Forelimb muscle (tissue), 1 donor: ENCODE data around the gene FAM120A. TPM values are rescaled to one million over a fixed set of nuclear protein-coding genes. Genes with fewer than 3 reads are reported as not detected.

ENCODE experiments used
- DNase-seq: peaks from one replicate; pipeline ENCODE4 v3.0.0-alpha.2; 2013; ENCODE audit warnings: low read depth
- polyA plus RNA-seq: library from polyadenylated mRNA; unstranded; fragments of 120-200 nt; gene quantifications from one replicate; pipeline ENCODE4 v1.2.1, GENCODE V29; 2013; ENCODE audit not compliant: insufficient read length

The FAM120A gene
- polyA plus RNA-seq, 1 donor, result 56.3 TPM

DNA sequence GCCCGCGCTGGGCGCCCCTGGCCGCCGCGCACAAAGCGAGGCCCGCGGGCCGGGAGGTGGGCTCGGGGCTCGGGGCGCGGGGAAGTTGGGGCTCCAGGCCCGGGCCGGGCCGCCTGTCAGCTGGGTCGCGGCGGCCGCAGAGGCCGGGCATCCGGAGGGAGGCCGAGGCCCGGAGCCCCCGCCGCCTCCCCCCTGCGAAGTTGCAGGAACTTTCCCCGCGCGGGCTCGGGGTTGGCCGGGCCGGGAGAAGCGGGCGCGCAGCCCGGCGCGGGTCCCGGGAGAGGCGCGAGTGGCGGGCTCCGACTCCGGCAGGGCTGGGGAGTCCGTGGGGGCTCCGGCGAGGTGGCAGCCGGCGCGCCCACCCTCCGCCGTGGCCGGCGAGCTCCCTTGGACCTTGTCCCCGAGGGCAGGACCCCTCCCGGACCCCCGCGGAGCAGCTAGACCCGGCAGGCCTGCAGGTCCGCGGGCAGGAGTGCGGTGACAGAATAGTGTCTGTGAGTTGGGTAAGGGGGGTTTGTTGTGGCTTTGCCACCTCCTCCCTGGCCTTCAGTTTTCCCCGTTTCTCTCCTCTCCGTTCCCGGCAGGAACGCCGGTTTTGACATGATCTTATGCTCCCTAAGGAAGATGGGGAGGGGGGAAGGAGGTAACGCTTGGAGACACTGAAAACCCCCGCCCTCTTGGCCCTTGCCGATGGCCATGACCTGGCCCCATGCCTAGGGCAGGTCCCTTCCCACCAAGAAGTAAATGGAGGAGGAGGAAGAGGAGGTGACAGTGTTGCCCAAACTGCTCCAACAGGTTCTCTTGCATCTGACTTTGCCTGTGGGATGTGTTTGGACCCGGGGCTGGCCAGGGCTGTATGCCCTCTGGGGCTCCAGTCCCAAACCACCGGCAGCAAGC lies 125.8 kb downstream of the FAM120A start:
- DNase-seq, result no peak

DNA sequence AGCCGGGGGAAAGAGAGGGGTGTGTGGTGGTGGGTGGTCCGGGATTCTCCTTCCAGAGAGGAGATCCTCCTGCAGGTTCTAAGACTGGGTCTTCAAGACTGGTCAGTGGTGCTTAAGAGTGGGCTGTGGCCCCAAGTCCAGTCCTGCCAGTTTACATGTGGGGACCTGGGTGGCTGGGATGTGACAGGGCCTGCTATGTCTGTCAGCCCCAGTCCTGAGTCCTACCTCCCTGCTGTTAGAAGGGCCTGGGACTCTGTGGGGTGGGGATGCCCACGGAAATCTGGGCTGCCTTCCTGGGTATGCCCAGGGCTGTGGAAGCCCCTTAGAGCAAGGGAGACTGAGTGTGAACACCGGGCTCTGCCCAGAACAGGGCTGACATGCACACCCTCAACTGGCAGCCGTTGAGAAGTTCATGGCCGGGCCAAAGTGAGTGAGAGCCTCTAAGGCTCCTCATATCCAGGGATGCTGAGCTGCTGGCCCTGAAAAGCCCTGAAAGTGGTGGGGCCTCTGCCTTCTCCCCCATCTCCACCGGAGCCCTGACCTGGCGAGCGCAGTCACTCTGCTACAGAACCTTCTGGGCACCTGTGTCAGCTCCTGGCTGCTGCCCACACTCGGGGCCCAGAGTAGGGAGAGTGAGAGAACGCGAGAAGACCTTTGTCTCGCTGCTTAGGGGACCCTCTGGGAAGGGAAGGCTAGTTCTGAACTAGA lies 126.6 kb downstream of the FAM120A start:
- DNase-seq, result no peak

DNA sequence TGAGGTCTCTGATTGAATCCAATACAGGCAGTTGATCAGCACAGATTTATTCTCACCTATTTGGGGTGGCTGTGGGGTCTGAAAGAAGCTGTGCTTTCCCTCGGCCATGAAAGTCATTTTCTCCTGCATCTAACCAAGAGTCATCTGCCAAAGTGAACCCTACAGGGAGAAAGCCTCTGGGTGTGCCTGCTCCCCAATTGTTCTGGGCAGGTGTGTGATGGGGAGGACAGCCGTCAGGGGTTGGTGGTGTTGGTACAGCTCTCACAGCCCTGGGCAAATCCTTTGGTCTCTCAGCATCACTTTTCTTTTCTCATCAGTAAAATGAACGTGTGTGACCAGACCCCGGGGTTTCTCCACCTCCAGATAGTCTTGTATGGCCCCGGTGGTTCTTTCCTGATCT lies 127.4 kb downstream of the FAM120A start:
- DNase-seq, result no peak

DNA sequence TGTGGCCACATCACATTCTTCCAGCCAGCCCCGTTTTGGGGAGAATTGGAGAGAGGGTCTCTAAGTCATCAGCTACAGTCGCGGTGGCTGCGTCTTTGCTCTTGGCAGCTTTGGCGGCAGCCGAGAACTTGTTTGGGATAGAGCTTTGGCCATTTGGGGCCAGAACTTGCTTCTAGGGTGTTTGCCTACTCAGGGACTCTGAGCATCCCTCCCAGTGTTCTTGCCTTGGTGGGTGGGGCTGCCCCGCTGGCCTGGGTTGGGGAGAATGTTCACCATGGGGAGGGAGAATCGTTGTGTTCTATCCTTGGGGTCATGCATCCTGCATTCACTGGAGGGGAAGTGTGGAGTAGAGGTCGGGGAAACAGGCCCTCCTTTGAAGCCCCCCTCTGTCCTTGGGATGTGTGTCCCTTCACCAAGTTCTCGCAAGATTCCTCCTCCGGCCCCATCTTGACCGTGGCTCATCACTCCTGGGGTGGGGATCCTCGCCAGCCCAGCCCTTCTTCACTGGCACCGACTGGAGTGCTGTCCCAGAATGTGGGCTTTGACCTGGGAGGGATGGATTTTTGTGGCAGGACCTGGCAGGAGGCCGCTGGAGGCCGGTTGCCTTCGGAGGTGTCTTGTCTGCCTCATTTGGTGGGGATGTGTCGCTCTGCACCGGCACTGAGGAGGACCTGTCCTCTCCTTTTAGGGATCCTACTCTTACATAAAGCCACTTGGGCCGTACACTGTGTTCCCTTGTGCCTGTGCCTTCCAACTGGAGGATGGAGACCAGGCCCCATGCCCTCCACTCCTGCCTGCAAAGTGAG lies 128.4 kb downstream of the FAM120A start:
- DNase-seq, result no peak

DNA sequence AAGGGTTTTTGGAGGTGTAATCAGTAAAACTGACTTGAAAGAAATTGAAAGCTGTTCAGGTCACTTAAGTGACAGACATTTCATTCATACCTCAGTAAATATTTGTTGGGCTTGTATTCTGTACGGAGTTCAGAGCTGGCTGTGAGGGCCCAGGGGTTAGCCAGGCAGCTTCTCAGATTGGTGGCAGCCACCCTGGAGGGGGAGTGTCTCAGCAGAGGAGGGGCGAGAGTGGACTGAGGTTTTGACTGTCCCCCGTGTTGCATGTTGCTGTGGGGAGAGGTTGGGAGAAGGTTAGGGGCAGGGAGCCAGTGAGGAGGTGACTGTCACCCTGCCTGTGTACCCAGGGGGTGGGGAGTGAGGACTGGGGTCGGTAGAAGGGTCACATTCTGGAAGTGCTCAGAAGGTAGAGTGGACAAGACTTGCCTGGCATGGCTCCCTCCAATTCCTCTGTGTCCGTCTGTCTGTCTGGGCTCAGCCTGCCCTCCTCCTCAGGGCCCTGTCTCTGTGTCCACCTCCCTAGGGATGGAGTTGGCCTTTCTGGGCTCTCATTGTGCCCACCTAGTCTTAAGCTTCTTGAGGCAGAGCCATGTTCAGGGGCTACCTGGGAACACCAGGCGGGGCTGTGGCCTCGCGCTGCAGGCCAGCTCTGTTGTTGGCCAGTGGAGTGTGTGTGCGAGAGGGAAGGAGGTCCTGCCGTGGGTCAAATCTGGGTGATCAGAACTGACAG lies 129.3 kb downstream of the FAM120A start:
- no peak for DNase-seq

DNA sequence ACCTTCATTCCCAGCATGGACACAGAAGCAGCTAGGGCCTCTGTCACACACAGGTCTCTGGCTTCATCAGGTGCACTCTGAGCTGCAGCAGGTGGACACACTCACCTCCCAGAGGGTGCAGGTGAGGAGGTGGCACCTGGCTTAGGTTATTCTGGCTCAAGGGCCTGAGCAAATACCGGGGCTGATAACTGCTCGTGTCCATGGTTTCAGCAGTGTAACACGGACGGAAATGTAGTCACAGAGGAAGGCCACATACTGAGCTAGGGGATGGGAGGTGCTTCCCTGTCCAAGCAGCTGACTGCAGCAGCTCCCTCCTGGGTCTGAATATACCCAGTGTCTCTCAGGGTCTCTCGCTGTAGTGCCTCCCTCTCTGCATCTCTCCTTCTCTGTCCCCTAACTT lies 130.6 kb downstream of the FAM120A start:
- no peak for DNase-seq

DNA sequence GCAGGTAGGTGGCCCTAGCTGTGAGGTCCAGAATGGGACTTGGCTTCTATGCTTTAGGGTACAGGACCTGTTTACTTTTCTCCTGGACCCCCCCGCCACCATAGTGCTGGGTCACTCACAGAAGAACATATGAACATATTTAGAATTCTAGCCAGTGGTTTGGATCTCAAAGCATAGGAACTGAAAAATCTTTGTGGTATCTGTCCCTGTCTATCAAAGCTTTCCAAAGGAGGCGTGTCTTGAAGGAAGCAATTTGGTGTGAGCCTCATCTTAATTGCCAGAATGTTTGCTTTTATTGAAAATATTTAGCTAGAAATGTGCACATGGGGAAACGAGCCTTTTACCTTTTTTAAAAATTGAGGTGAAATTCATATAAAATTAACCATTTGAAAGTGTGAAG lies 131.1 kb downstream of the FAM120A start:
- DNase-seq, result no peak

DNA sequence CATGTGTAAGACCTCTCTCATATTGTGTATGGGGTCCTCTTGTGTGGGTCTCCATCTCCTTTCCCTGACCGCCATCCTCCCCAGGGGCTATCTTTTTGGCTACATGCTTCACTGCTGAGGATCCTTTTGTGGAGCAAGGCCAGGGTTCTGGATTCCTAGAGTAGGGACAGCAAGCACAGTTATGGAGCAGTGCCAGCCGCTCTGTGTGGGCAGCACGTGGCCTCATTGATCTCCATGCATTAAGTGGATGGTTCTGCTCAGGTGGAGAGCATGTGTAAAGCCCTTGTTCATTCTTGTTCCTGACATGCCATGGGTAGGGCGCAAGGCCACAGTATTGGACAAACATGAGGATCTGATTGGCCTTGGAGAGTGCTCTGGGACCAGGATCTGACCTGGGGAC lies 133.8 kb downstream of the FAM120A start:
- no peak for DNase-seq

DNA sequence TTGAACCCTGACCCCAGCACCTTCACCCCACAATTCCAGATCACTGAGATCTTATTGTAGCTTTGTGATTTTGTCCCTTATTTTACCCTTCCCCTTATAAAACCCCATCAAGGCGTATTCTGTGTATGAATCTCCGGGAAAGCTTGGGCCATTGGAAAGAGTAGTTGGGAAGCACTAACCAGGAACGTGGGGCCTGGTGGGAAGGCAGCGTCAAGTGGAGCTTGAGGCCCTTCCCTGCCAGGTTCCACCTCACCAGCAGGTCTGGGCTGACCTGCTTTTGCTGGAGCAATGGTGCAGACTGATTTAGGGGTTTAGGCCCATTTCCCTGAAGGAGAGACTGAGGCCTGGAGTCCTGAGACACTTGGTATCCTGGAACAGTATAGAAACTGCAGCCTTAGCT lies 134.2 kb downstream of the FAM120A start:
- DNase-seq, result no peak

DNA sequence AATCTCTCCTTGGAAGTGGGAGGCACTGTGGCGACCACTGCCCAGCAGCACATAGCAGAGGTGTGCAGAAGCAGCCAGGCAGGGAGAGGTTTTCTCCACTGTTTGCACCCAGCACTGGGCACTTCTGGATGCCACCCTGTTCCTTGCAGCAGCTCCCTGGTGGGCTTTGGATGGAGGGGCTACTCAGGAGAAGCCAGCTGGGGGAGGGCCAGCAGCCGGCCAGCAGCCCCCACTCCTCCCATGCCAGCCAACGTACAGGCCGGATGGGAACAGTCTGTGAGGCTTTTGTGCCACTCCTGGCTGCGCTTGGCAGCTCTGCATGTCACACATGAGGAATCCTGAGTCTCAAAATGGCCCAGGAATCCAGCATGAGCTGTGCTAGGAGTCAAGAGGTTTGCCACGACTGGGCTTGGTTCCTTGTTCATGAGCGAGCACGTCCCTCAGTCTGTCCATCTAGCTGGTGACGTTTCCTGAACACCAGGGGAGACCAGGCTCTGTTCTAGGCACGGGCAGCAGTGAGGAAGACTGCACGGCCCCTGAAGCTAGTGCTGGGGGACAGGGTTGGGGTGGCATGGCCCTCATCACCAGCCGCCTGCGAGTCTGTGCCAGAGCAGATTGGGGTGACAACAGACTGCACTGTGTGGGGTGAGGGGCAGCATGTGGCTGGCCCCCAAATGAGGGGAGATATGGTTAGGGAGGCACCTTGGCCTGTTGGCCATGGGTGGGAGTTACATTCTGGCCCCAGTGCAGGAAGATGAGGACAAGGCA lies 135.0 kb downstream of the FAM120A start:
- DNase-seq, result no peak

DNA sequence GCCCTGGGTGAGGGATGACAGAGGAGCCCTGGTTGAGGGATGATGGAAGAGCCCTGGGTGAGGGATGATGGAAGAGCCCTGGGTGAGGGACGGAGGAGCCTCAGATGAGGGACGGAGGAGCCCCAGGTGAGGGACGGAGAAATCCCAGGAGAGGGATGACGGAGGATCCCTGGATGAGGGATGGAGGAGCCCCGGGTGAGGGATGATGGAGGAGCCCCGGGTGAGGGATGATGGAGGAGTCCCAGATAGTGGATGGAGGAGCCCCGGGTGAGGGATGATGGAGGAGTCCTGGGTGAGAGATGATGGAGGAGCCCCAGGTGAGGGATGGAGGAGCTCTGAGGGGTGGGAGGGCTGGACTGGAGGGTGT lies 135.8 kb downstream of the FAM120A start:
- no peak for DNase-seq

DNA sequence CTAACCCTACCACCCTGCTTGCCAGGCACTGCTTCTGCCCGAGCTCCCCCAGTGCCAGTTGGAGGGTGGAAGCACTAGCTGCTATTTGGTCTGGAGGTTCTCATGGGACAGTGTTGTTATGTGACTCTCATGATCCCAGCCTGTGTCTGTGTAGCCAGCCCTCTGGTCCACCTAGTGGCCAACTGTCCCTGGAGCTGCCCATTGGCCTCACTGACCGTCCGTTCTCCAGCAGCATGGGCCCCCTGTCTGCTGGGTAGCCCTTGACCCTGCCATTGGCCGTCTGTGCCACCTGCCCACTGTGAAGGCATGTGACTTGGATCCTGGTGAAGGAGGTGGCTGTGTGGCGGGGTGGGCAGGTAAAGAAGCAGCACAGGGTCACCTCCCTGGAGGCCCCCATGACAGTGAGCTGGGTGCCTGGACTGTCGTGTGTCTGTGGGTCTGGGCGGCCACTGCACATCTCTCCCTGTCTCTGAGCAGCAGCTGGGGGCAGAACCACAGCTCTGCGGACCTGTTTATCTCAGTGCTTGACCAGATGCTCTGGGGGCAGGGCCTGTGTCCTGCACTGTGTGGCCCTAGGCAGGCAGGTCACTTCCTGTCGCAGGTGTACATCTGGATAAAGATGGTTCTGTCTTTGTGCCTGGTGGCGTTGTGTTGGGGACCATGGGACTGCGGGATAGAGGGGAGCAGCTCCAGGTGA lies 136.3 kb downstream of the FAM120A start:
- DNase-seq, result no peak

DNA sequence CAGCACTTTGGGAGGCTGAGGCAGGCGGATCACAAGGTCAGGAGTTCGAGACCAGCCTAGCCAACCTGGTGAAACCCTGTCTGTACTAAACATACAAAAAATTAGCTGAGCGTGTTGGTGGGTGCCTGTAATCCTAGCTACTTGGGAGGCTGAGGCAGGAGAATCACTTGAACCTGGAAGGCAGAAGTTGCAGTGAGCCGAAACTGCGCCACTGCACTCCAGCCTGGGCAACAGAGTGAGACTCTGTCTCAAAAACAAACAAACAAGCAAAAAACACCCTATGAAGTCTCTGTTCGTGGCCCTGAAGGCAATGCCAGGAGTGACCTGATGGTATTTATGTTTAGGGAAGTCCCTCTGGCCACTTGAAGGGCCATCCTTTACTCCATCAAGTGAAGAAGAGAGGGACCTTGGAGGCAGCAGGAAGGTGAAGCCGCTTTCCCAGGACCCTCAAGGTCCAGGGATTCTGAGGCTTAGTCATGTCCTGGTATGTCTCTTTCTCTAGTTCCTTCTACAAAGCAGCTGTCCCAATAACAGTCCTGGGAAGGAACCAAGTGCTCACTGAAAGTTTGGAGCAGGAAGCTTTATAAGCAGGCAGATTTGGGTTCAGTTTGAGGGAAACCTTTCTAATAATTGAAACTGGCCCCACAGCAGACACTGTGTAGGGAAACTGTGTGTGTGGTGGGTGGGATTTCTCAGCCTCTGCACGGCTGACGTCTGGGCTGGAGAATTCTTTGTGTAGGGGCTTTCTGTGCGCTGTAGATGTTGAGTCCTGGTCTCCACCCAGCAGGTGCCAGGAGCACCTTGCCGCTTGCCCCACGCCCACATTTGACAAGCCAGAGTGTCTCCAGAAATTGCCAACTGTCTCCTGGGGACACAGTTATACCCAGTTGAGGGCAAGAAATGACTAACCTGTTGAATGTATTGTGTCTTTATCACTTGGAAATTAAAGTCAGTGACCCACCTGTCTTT lies 137.4 kb downstream of the FAM120A start:
- no peak for DNase-seq

DNA sequence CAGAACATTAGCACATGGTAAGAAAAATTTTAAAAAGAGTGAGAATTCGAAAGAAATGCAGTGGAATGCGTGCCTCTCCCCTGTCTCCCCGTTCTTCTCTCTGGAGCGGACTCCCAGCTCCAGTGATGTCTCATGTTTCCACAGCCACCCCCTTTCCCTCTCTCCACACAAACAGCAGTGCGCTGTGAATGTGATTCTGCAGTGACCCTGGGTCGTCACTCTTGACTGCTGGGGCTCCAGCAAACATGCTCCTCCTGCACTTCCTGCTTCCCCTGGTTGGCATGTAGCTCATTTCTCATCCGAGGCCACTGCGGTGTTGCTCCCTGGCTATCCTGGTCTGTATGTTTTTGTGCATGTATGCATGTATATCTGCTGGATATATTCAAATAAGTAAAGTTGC lies 138.2 kb downstream of the FAM120A start:
- no peak for DNase-seq

DNA sequence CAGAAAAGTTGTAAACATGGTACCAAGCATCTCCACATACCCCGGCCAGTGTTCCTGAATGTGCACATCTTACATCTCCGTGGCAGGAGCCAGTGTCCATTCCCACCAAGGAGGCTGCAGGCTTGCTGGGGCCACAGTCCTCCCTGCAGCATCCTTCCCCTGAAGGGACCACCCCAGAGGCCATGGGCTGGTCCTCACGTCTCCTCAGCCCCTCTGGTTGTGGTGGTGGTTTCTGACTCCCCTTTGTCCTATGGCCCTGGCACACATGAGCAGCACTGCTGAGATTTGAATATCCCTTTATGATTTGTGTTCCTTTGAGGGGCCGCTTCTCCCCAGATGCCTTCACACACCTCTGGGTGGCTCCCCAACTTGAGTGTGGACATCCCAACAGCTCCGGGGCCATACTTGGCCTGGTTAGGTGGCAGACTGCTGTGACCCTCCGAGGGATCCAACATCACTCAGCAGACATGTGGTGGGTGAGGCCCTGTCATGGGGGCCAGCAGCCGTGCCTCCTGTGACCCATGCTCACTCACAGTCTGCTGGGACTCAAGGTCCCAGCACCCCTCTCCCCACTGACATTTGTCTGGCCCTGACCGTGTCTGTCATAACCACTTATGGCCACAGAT lies 139.2 kb downstream of the FAM120A start:
- no peak for DNase-seq

DNA sequence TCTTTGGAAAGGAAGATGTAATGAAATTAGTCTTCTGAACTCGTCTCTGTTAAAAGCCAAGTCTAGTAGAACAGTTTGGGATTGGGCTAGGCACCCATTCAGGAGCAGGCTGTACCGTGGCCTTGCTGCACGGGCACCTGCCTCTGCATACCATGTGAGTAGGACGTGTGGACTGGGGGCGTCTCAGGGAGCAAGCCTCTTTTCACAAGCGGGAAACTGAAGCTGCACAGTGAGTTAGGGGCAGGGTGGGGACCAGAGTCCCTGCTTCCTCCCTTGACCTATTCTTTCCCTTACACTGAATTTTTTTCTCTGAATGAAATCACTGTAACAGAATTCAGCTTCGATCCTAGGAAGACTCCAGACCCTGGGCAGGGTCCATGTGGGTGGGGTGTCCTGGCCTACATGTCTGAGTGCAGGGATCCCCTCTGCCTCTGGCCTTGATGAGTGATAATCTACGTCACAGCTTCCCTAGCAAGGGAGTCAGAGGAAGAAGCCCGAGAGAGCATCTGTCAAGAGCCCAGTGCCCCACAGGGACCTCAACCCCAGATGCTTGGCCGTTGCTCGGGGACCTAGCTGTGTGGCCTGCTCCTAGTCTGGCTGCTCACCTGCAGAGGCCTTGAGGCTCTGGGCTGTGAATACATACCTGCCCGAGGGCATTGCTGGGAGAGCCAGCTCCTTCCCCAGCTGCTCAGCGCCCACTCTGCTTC lies 140.0 kb downstream of the FAM120A start:
- DNase-seq, result no peak

DNA sequence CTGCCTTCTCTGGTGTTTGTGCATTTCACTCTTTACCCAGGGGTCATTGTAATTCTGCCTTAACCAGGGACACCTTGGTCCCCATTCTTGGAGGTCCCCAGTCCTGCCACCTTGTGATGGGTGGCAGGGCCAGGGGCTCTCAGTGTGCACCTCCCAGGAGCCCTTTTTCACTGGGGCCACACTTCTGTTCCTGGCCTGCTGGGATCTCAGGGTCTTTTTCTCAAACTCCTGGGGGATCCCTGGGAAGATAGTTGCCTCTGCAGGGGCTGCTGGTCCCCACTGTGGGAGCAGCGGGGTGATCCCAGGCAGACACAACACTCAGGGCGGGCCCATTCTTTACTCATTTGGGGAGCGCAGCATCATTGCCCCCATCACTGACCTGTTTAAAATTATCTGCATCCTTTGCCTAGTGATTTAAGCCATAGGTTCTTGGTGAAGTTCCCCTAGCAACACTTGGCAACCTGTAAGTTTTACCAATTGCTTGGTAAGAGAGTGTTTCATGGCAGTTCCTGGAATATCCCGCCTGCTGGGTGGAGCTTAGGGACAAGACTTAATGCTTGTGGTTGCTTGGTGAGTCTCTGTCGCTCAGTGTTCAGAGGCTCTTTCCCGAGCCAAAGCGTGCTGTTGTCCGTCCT lies 140.6 kb downstream of the FAM120A start:
- no peak for DNase-seq

DNA sequence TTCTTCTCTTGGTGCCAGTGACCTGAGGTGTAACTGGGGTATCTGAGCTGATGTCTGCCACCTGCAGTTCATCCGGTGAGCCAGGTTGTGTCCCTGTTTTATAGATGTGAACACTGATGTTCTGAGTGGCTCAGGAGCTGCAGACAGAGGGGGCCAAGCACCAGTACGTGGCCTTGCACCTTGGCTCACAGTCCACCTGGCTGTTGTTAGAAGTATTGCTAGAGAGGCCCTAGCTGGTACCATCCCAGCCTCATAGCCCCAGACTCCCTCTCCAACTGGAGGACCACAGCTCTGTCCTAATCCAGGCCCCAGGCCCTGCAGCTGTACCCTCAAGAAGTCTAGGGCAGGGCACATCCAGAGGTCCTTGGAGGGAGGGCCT lies 141.1 kb downstream of the FAM120A start:
- no peak for DNase-seq
